Activated gamma-delta T cell (primary cell): ENCODE data around the gene TC2N.
"Not testable (repeated sequence)": the region's sequence is repeated elsewhere in the genome, so short reads cannot be mapped to it uniquely, and the experiment has no call there.

ENCODE experiments used
- DNase-seq: peaks from one replicate; lab custom pipeline; 2025; lab: John Stamatoyannopoulos, UW

TC2N gene

GRCh38 chr14:91754819-91755218, 112.5 kb downstream of the TC2N start:
- DNase-seq: no peak

GRCh38 chr14:91754185-91754584, 113.2 kb downstream of the TC2N start:
- DNase-seq: no peak

GRCh38 chr14:91753501-91754128, 113.7 kb downstream of the TC2N start:
- no peak for DNase-seq

DNA sequence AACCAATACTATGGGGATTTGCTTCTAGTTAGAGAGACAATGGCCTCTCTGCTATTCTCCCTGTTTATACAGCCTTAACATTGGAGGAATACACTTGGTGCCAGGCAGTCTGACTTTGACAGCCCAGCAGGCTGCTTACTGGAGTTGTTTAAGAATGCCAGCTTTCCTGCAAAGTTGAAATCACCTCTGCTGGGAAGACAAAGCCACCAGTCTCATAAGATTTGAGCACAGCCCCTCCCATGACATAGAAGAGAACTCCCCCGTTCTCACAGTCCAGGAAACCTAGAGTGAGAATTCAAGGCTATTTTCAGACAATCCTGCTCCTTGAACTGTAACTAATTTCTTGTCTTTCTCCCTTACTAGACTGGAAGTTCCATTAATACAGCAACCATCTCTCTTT, 114.4 kb downstream of the TC2N start:
- DNase-seq: no peak

- DNase-seq: no peak
Observed at GRCh38 chr14:91751719-91752118, 115.6 kb downstream of the TC2N start.

- DNase-seq: no peak
Observed at GRCh38 chr14:91750634-91751198, 116.6 kb downstream of the TC2N start.

- no peak for DNase-seq
Observed at GRCh38 chr14:91749868-91750267, 117.5 kb downstream of the TC2N start.

GRCh38 chr14:91748049-91748448, 119.3 kb downstream of the TC2N start:
- no peak for DNase-seq

- no peak for DNase-seq
Observed at GRCh38 chr14:91745344-91745743, 122.0 kb downstream of the TC2N start.

DNA sequence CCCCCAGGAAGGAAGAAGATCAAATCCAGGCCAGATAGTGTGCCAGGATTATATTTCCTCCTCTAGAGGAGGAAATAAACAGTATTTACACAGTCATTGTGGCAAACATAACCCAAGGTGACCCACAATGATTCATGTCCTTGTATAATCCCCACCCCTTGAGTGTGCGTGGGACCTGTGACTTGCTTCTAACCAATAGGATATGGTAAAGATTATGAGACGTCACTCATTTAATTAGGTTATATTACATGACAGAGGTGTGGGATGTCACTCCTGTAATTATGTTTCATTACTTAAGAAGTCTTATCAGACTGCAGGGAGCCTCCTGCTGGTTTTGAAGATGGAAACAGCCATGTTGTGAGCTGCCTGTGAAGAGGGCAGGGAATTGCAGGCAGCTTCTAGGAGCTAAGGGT, 123.3 kb downstream of the TC2N start:
- no peak for DNase-seq

DNA sequence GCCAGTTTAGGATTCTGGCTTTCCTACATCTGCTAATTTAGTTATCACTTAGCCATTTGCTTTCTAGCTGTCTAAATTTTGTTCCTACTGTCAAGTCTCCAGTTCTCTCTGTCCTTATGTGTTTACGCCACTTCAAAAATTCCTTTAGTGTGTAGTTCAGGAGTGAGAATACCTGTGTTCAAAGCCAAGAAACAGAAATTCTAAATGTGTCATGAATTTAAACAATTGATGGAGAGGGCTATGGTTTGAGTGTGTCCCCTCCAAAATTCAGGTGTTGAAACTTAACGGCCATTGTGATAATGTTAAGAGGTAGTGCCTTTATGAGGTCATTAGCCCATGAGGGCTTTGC, 124.1 kb downstream of the TC2N start:
- no peak for DNase-seq

DNA sequence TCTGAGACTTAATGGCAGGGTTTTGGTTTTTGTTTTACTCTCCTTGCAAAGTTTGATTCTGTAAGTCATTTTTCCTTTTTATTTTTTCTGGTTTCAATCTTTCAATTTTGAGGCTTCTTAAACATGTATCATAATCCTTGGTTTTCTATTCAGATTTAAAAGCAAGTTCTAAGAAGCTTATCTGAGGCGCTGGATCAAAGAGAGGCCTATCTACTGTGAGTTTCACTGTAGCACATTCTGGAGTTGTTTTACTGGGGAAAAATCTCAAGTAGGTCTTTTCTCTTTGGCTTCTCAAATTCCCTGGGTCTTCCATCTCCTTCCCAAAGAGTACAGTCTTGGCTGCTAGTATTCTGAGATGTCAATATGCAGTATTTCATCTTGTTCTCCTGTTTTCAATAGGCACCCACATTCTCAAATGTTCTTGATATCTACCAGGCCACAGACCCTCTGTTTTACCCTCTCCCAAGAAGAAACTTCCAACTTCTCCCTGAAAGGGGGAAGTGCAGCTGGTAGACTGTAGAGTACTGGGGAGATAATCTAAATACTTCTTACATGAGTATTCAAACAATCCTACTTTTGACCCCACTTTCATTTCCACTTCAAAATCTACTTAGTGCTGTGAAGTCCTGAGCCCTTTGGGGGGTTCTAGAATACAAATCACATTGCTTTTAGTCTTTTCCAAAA, 124.6 kb downstream of the TC2N start:
- no peak for DNase-seq

- DNase-seq: not testable (repeated sequence)
Observed at GRCh38 chr14:91739867-91740266, 127.5 kb downstream of the TC2N start.

GRCh38 chr14:91737619-91738018, 129.7 kb downstream of the TC2N start:
- no peak for DNase-seq

- no peak for DNase-seq
Observed at GRCh38 chr14:91732859-91733477, 134.4 kb downstream of the TC2N start.

DNA sequence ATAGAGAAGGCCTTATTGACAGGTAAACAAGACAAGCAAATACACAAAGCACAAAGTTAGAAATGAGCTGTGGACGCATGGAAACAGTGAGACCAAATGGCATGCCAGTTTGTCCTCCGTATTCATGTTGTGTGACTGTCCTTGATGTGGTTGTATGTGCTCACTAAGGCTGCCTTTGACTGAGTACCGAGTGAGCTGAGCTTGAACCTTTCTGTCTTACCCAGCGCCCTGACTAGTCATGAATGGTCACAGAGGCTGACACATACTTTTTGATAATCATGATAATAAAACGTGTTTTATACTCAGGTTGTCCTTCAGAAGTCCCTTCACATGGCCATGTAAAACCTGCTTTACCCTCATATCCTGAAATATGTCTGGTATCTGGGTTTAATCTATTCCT, 134.9 kb downstream of the TC2N start:
- DNase-seq: no peak

GRCh38 chr14:91731986-91732385, 135.3 kb downstream of the TC2N start, which contains the start of gene CATSPERB:
Gene CATSPERB, minus strand, starts transcription at chr14:91732086. Its CDS starts 2,607 bp downstream, at chr14:91729479.
- no peak for DNase-seq

DNA sequence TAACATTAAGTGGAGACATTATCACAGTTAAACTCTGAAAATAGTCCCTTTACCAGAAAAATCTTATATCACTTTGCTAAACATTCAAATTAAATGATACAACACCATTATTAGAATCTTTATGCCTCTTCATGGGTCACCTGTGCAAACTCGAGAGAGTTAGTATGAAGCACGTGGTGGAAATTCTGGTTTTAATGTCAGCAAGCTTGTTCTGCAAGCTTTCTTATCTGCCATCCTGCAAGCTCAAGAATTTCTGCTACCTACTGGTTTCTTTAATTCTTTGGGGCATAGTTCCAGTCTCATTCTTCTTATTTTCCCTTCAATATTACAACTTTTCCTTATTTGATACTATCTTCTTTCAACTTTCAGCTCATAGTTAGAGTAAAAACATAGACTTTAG, 136.3 kb downstream of the TC2N start:
- DNase-seq: no peak

GRCh38 chr14:91729756-91730155, 137.6 kb downstream of the TC2N start:
- DNase-seq: no peak
